A549 (cell line): ENCODE results near the gene RIN3. TPM values are rescaled to one million over a fixed set of nuclear protein-coding genes. Genes with fewer than 3 reads are reported as not detected.
A peak's percentile ranks its signal among the peaks of the same experiment; 100 is the strongest.

ENCODE experiments used
- ATAC-seq, 2 experiments: fragments of 200-7000 bp in 1 of 2; fragments of >200 bp in 1 of 2; cut with Nextera tagmentation in 1 of 2; cut with Tn5 transposase in 1 of 2; 3 replicates each; pipeline versions ENCODE4 v1.8.0 to v1.9.1; 2018 to 2020; ENCODE audit warnings: mild to moderate bottlenecking in 1 of 2, moderate library complexity in 1 of 2
- CTCF ChIA-PET: fragments of 300-600 bp; sonication (Branson Sonifier 250); formaldehyde crosslinking; extraction: SDS; loops from one replicate; lab custom pipeline; 2021; ENCODE audit warnings: antibody characterized with exemption, inconsistent platforms; lab: Yijun Ruan, JAX
- POLR2A ChIA-PET: fragments of 350-600 bp; formaldehyde crosslinking; extraction: SDS; loops from one replicate; lab custom pipeline; 2021; ENCODE audit warnings: antibody characterized with exemption, inconsistent platforms; lab: Yijun Ruan, JAX
- DNase-seq, 2 experiments: peaks; one replicate each; pipeline versions ENCODE4 v3.0.0 to v3.0.0-alpha.2; 2011 to 2016; ENCODE audit warnings: low read depth in 1 of 2, low spot score in 1 of 2
- FAIRE-seq: peaks from 2 replicates; lab custom pipeline; 2011; peaks lifted over from hg19 to GRCh38; lab: Jason Lieb, UNC
- H3K27ac ChIP-seq, 2 experiments: fragments of >200 bp; sonication (Bioruptor Twin); formaldehyde crosslinking; 3 replicates each; pipeline ENCODE4 v1.5.1; 2016 to 2017
- H3K4me1 ChIP-seq: fragments of >200 bp; sonication (Bioruptor Twin); formaldehyde crosslinking; 3 replicates; pipeline ENCODE4 v1.6.1; 2016
- H3K4me2 ChIP-seq: fragments of >200 bp; sonication (Bioruptor Twin); formaldehyde crosslinking; 3 replicates; pipeline ENCODE4 v1.6.1; 2016
- H3K4me3 ChIP-seq: fragments of >200 bp; sonication (Bioruptor Twin); formaldehyde crosslinking; 3 replicates; pipeline ENCODE4 v1.5.1; 2016
- H3K9me3 ChIP-seq: fragments of >200 bp; sonication (Bioruptor Twin); formaldehyde crosslinking; 3 replicates; pipeline ENCODE4 v1.6.1; 2016
- BHLHE40 ChIP-seq: IDR thresholded peaks from 2 replicates; pipeline ENCODE4 v1.6.1; 2012; ENCODE audit warnings: low read depth, low read length, inconsistent platforms
- CEBPB ChIP-seq, 2 experiments: fragments of >200 bp in 1 of 2; sonication (Bioruptor Twin) in 1 of 2; formaldehyde crosslinking in 1 of 2; IDR thresholded peaks; 2 replicates each; pipeline ENCODE4 v1.6.1; 2012 to 2016
- CHD2 ChIP-seq: fragments of 150-350 bp; IDR thresholded peaks from 2 replicates; pipeline ENCODE4 v1.6.1; 2014; ENCODE audit warnings: low read length; ENCODE audit not compliant: partially characterized antibody
- EHMT2 ChIP-seq: fragments of 200-600 bp; sonication (generic); IDR thresholded peaks from 2 replicates; pipeline ENCODE4 v1.6.1; 2016; ENCODE audit warnings: antibody characterized with exemption, low read depth, mild to moderate bottlenecking, moderate library complexity
- EP300 ChIP-seq, 2 experiments: fragments of >200 bp; sonication (Bioruptor Twin); formaldehyde crosslinking; IDR thresholded peaks; 2 replicates in 1 of 2; 3 replicates in 1 of 2; pipeline ENCODE4 v1.6.1; 2016 to 2017
- FOSL2 ChIP-seq, 2 experiments: fragments of 450-650 bp in 1 of 2; fragments of >200 bp in 1 of 2; sonication (Bioruptor Twin) in 1 of 2; formaldehyde crosslinking; IDR thresholded peaks; 2 replicates each; pipeline versions ENCODE4 v1.5.0 to v1.6.1; 2016 to 2020; ENCODE audit warnings: mild to moderate bottlenecking in 1 of 2, moderate library complexity in 1 of 2
- HOXB13 ChIP-seq: fragments of 250-450 bp; sonication (Bioruptor Pico); IDR thresholded peaks from 2 replicates; pipeline ENCODE4 v1.5.0; 2020; ENCODE audit warnings: low read depth, mild to moderate bottlenecking, moderate library complexity
- JUN ChIP-seq, 2 experiments: fragments of >200 bp; sonication (Bioruptor Twin); formaldehyde crosslinking; IDR thresholded peaks; 2 replicates in 1 of 2; 3 replicates in 1 of 2; pipeline ENCODE4 v1.6.1; 2016 to 2017
- KDM1A ChIP-seq: fragments of 200-600 bp; sonication (generic); IDR thresholded peaks from 2 replicates; pipeline ENCODE4 v1.6.1; 2016; ENCODE audit warnings: low read depth, mild to moderate bottlenecking
- KDM5A ChIP-seq: fragments of 200-600 bp; sonication (generic); IDR thresholded peaks from 2 replicates; pipeline ENCODE4 v1.6.1; 2016; ENCODE audit warnings: antibody characterized with exemption, mild to moderate bottlenecking
- MAZ ChIP-seq: fragments of 150-350 bp; IDR thresholded peaks from 2 replicates; pipeline ENCODE4 v1.6.1; 2014; ENCODE audit warnings: antibody characterized with exemption, low read depth, low read length, borderline replicate concordance
- NFE2L2 ChIP-seq: fragments of 150-350 bp; conservative IDR thresholded peaks from 2 replicates; pipeline ENCODE4 v1.6.1; 2014; ENCODE audit warnings: low read length
- PHF8 ChIP-seq: fragments of 200-600 bp; sonication (generic); IDR thresholded peaks from 2 replicates; pipeline ENCODE4 v1.6.1; 2016; ENCODE audit warnings: low read depth, mild to moderate bottlenecking, antibody characterized with exemption, moderate library complexity, borderline replicate concordance
- POLR2A ChIP-seq: IDR thresholded peaks from 2 replicates; pipeline ENCODE4 v1.6.1; 2012; ENCODE audit warnings: mild to moderate bottlenecking, low read length
- RAD21 ChIP-seq, 2 experiments: fragments of >200 bp in 1 of 2; sonication (Bioruptor Twin) in 1 of 2; formaldehyde crosslinking in 1 of 2; IDR thresholded peaks in 1 of 2; conservative IDR thresholded peaks in 1 of 2; 2 replicates in 1 of 2; 3 replicates in 1 of 2; pipeline ENCODE4 v1.6.1; 2012 to 2018; ENCODE audit warnings: inconsistent platforms in 1 of 2
- RFX5 ChIP-seq: fragments of 450-650 bp; IDR thresholded peaks from 2 replicates; pipeline ENCODE4 v1.7.1; 2014; ENCODE audit warnings: antibody characterized with exemption, mild to moderate bottlenecking, moderate library complexity
- RNF2 ChIP-seq: fragments of 200-600 bp; sonication (generic); IDR thresholded peaks from 2 replicates; pipeline ENCODE4 v1.6.1; 2016; ENCODE audit warnings: low read depth, mild to moderate bottlenecking, antibody characterized with exemption, moderate library complexity, borderline replicate concordance
- SMC3 ChIP-seq: fragments of >200 bp; sonication (Bioruptor Twin); formaldehyde crosslinking; IDR thresholded peaks from 3 replicates; pipeline ENCODE4 v1.6.1; 2018; ENCODE audit warnings: inconsistent platforms
- TFCP2L1 ChIP-seq: fragments of 250-450 bp; sonication (Bioruptor Pico); IDR thresholded peaks from 2 replicates; pipeline ENCODE4 v1.5.0; 2021; ENCODE audit warnings: mild to moderate bottlenecking
- WGBS: methylation state at CpG from one replicate; pipeline ENCODE4 v1.1.6; 2017; ENCODE audit errors: missing lambda C conversion rate; 5-methylcytosine and 5-hydroxymethylcytosine counted together
- polyA plus RNA-seq, 4 experiments: library from polyadenylated mRNA; depleted of rRNA in 3 of 4; stranded (reverse); fragments of >200 nt; fragmentation: RNase III in 1 of 4; extraction: RNeasy Plus Mini Kit Qiagen cat#74134 plus additional on column Dnase treatment in 1 of 4; gene quantifications; 2 replicates in 3 of 4; 3 replicates in 1 of 4; pipeline ENCODE4 v1.2.3, GENCODE V29; 2011 to 2017
- TF ChIP-seq, protein P1 (sequence below): fragments of >200 bp; sonication (Bioruptor Twin); formaldehyde crosslinking; IDR thresholded peaks from 2 replicates; pipeline ENCODE4 v1.6.1; 2016
- TF ChIP-seq, protein P2 (sequence below): IDR thresholded peaks from 2 replicates; pipeline ENCODE4 v1.6.1; 2012; ENCODE audit warnings: low read depth, borderline replicate concordance
- TF ChIP-seq, protein P3 (sequence below): IDR thresholded peaks from 2 replicates; pipeline ENCODE4 v1.6.1; 2012
- TF ChIP-seq, protein P4 (sequence below): fragments of 200-600 bp; sonication (generic); IDR thresholded peaks from 2 replicates; pipeline ENCODE4 v1.6.1; 2016; ENCODE audit warnings: antibody characterized with exemption, mild to moderate bottlenecking, moderate library complexity
- TF ChIP-seq, protein P5 (sequence below): fragments of 250-450 bp; sonication (Bioruptor Pico); IDR thresholded peaks from 2 replicates; pipeline ENCODE4 v1.5.0; 2020; ENCODE audit warnings: low read depth, mild to moderate bottlenecking, moderate library complexity

RIN3 gene
- polyA plus RNA-seq, 2 of the 4 experiments (the other 2 are of a cell fraction): 5.6 to 14.5 TPM

DNA sequence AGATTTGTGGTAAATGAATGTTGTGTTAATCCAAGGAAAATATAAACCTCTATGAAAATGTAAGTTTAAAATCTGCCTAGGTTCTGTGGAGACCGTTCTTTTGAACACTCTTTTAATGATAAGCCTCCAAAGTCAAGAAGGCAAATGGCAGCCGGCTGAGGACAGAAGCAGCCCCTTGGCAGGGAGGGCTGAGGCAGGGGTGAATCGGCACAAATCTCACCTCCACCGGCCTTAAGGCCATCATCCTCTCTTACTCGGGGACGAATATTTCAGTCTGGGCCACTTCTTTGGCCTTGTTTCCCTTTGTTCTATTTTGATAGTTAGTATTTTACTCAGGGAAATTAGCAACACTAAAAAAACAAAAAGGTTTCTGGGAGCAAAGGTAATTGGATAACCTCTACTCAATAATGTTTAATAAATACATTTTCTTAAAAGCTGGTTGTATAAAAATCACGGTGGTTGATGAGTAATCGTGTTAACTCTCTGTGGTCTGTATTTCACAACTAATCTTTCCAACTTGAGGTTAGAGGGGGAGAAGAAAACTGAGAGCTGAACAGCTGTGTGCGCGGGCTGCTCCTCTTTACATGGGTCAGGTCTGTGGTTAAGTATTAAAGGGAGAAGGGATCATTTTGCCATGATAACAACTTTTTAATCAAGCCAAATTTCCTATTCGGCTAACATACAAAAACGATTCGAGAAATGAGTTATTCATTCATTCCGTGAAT is 216.2 kb downstream of the RIN3 start:
- Histone ChIP-seq H3K27ac (peak overlapping the region in 1 of 2 experiments; percentile 73; a peak in 3 of 6 replicates), H3K4me2 (no peak overlapping the region), H3K4me3 (no peak overlapping the region), H3K9me3 (peaks cover 9% of the 10 kb centered on the region; the same call in 2 of the 3 replicates), H3K4me1 (peaks cover 44% of the 10 kb centered on the region)
- FAIRE-seq: no peak
- TF ChIP-seq HOXB13 (CRISPR knock-in tag) (no peak), FOSL2 (IDR thresholded peaks at IDR 0.05) (no peak), FOSL2 (CRISPR knock-in tag; IDR thresholded peaks at IDR 0.05) (0 out of 2 replicates have a peak, but pooled peaks have one; percentile 5), CEBPB (IDR thresholded peaks at IDR 0.05) (no peak), EHMT2 (no peak)
- no peak for ATAC-seq
- CTCF ChIA-PET: interaction anchor here (0.6 to 1.7 kb wide), 3 partner anchors 15 to 18 kb away, joined by 3 to 5 read pairs (median 4); no protein-coding TSS in a partner anchor
- WGBS: 73% methylated on average over 14 of the region's 14 CpGs
- POLR2A ChIA-PET: interaction anchor here (0.8 to 1.6 kb wide), 4 partner anchors 18 to 64 kb away, joined by 3 to 8 read pairs (median 5); partner anchors contain the start of genes GOLGA5 and LGMN
- no peak for DNase-seq

DNA sequence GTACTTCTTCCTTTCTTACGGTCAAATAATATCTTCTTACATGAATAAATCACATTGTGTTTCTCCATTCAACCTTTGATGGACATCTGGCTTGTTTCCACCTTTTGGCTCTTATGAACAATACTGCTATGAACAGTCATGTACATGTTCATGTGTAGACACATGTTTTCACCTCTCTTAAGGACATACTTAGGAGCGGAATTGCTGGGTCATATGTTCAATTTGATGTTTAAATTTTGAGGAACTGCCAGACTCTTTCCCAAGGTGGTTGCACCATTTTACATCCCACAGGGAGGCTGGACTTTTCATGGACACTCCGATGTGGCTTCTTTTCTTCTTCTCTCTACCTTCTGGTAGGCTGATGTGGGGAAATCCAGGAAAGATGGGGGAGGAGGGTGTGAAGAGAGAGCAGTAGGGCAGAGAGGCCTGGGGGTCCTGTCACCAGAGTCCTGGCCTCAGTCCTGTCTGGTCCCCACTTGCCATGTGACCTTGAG is 218.1 kb downstream of the RIN3 start:
- no peak for ATAC-seq
- FAIRE-seq: no peak
- H3K4me3 ChIP-seq: no peak overlapping the region
- 91% methylated on average over 3 of the region's 3 CpGs for WGBS
- H3K9me3 ChIP-seq: peaks cover 9% of the 10 kb centered on the region; the same call in 2 of the 3 replicates
- ChIA-PET CTCF (interaction anchor here (1.1 to 1.7 kb wide), 2 partner anchors 17 to 45 kb away, joined by 3 to 5 read pairs; no protein-coding TSS in a partner anchor), POLR2A (interaction anchor here (1.5 kb wide), 1 partner anchor 17 kb away, joined by 8 read pairs; the partner anchor contains the start of gene LGMN)
- DNase-seq: no peak
- H3K27ac ChIP-seq: no peak overlapping the region
- H3K4me1 ChIP-seq: peaks cover 30% of the 10 kb centered on the region
- no peak overlapping the region for H3K4me2 ChIP-seq
- no peak for TF ChIP-seq POLR2A
- TF ChIP-seq HOXB13 (CRISPR knock-in tag): no peak
- TF ChIP-seq FOSL2 (IDR thresholded peaks at IDR 0.05): no peak
- no peak for TF ChIP-seq FOSL2 (CRISPR knock-in tag; IDR thresholded peaks at IDR 0.05)
- TF ChIP-seq, protein P1, sequence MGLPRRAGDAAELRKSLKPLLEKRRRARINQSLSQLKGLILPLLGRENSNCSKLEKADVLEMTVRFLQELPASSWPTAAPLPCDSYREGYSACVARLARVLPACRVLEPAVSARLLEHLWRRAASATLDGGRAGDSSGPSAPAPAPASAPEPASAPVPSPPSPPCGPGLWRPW: no peak
- no peak for TF ChIP-seq CHD2
- TF ChIP-seq MAZ: no peak

DNA sequence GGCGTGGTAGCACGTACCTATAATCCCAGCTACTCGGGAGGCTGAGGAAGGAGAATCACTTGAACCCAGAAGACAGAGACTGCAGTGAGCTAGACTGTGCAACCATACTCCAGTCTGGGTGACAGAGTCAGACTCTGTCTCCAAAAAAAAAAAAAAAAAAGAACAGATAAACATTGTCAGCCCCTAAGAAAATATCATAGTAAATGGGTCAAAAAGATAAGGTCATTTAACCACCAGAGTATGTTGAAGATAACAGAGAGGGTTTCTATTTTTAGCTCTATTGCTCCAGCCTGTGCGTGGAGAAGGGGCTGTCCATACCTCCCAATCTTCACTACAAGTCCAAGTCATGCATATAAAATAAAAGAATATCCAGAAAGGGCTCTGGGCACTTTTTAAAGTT is 219.4 kb downstream of the RIN3 start:
- TF ChIP-seq, protein P1: no peak
- no peak for TF ChIP-seq RFX5
- TF ChIP-seq TFCP2L1: no peak
- TF ChIP-seq, protein P2, sequence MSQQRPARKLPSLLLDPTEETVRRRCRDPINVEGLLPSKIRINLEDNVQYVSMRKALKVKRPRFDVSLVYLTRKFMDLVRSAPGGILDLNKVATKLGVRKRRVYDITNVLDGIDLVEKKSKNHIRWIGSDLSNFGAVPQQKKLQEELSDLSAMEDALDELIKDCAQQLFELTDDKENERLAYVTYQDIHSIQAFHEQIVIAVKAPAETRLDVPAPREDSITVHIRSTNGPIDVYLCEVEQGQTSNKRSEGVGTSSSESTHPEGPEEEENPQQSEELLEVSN: no peak
- TF ChIP-seq, protein P3, sequence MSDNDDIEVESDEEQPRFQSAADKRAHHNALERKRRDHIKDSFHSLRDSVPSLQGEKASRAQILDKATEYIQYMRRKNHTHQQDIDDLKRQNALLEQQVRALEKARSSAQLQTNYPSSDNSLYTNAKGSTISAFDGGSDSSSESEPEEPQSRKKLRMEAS: no peak
- TF ChIP-seq, protein P4, sequence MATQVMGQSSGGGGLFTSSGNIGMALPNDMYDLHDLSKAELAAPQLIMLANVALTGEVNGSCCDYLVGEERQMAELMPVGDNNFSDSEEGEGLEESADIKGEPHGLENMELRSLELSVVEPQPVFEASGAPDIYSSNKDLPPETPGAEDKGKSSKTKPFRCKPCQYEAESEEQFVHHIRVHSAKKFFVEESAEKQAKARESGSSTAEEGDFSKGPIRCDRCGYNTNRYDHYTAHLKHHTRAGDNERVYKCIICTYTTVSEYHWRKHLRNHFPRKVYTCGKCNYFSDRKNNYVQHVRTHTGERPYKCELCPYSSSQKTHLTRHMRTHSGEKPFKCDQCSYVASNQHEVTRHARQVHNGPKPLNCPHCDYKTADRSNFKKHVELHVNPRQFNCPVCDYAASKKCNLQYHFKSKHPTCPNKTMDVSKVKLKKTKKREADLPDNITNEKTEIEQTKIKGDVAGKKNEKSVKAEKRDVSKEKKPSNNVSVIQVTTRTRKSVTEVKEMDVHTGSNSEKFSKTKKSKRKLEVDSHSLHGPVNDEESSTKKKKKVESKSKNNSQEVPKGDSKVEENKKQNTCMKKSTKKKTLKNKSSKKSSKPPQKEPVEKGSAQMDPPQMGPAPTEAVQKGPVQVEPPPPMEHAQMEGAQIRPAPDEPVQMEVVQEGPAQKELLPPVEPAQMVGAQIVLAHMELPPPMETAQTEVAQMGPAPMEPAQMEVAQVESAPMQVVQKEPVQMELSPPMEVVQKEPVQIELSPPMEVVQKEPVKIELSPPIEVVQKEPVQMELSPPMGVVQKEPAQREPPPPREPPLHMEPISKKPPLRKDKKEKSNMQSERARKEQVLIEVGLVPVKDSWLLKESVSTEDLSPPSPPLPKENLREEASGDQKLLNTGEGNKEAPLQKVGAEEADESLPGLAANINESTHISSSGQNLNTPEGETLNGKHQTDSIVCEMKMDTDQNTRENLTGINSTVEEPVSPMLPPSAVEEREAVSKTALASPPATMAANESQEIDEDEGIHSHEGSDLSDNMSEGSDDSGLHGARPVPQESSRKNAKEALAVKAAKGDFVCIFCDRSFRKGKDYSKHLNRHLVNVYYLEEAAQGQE: no peak
- TF ChIP-seq JUN (IDR thresholded peaks at IDR 0.05): no peak
- no peak for TF ChIP-seq CEBPB (IDR thresholded peaks at IDR 0.05)
- TF ChIP-seq SMC3: no peak
- no peak for TF ChIP-seq NFE2L2
- no peak for TF ChIP-seq KDM1A
- TF ChIP-seq, protein P5, sequence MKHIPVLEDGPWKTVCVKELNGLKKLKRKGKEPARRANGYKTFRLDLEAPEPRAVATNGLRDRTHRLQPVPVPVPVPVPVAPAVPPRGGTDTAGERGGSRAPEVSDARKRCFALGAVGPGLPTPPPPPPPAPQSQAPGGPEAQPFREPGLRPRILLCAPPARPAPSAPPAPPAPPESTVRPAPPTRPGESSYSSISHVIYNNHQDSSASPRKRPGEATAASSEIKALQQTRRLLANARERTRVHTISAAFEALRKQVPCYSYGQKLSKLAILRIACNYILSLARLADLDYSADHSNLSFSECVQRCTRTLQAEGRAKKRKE (CRISPR knock-in tag): no peak
- no peak for TF ChIP-seq EP300 (IDR thresholded peaks at IDR 0.05)
- TF ChIP-seq BHLHE40: no peak
- TF ChIP-seq RNF2: no peak
- TF ChIP-seq MAZ: no peak
- no peak for TF ChIP-seq RAD21 (conservative IDR thresholded peaks at IDR 0.05 in 1 of 2, IDR thresholded peaks at IDR 0.05 in 1 of 2)
- TF ChIP-seq PHF8: no peak
- TF ChIP-seq KDM5A: no peak
- DNase-seq (no peak), ATAC-seq (no peak), FAIRE-seq (no peak)
- WGBS: 87% methylated on average over 4 of the region's 4 CpGs
- H3K27ac ChIP-seq: no peak overlapping the region
- peaks cover 31% of the 10 kb centered on the region for H3K4me1 ChIP-seq
- H3K4me3 ChIP-seq: no peak overlapping the region
- H3K4me2 ChIP-seq: no peak overlapping the region
- ChIA-PET CTCF (interaction anchor here (1.1 to 1.4 kb wide), 2 partner anchors 15 kb away, joined by 3 to 5 read pairs; partner anchors contain the start of gene LGMN), POLR2A (interaction anchor here (2.0 kb wide), 1 partner anchor 15 kb away, joined by 5 read pairs; the partner anchor contains the start of gene LGMN)
- H3K9me3 ChIP-seq: peaks cover 6% of the 10 kb centered on the region; the same call in 1 of the 3 replicates
